ENCODE data around the gene SNX15.
A peak's percentile ranks its signal among the peaks of the same experiment; 100 is the strongest.

SNX15 gene

GRCh38 chr11:65059523-65059922 lies 32.3 kb downstream of the SNX15 start:
- peaks cover 7% of the 10 kb centered on the region for H3K4me1 ChIP-seq (ENCODE audit: insufficient read depth, low read length, severe bottlenecking)
- no peaks in the 10 kb centered on the region for H3F3A ChIP-seq (ENCODE audit: insufficient read depth, low read length)
- H3K9me3 ChIP-seq (ENCODE audit: low read length) = no peaks in the 10 kb centered on the region
- H3K4me2 ChIP-seq (ENCODE audit: low read length) = no peak overlapping the region
- H3K79me2 ChIP-seq (ENCODE audit: insufficient read depth, low read length) = no peaks in the 10 kb centered on the region
- H3K36me3 ChIP-seq (ENCODE audit: insufficient read depth, low read length) = no peaks in the 10 kb centered on the region
- H3K9ac ChIP-seq (ENCODE audit: low read length) = no peak overlapping the region
- no peak for TF ChIP-seq EZH2 (IDR thresholded peaks at IDR 0.05; ENCODE audit: borderline replicate concordance, low read length)
- TF ChIP-seq, protein P1, sequence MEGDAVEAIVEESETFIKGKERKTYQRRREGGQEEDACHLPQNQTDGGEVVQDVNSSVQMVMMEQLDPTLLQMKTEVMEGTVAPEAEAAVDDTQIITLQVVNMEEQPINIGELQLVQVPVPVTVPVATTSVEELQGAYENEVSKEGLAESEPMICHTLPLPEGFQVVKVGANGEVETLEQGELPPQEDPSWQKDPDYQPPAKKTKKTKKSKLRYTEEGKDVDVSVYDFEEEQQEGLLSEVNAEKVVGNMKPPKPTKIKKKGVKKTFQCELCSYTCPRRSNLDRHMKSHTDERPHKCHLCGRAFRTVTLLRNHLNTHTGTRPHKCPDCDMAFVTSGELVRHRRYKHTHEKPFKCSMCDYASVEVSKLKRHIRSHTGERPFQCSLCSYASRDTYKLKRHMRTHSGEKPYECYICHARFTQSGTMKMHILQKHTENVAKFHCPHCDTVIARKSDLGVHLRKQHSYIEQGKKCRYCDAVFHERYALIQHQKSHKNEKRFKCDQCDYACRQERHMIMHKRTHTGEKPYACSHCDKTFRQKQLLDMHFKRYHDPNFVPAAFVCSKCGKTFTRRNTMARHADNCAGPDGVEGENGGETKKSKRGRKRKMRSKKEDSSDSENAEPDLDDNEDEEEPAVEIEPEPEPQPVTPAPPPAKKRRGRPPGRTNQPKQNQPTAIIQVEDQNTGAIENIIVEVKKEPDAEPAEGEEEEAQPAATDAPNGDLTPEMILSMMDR (IDR thresholded peaks at IDR 0.05; ENCODE audit: low read length) = no peak
- no peak overlapping the region for H2AFZ ChIP-seq (ENCODE audit: low read length)
- no peak overlapping the region for H3K27ac ChIP-seq (ENCODE audit: low read depth, low read length, poor library complexity, severe bottlenecking)
- no peaks in the 10 kb centered on the region for H3K9me2 ChIP-seq (ENCODE audit: low read depth, low read length)
- no peak overlapping the region for H3K4me3 ChIP-seq (ENCODE audit: low read depth, low read length, poor library complexity, severe bottlenecking)
- H3K27me3 ChIP-seq (ENCODE audit: insufficient read depth, low read length) = no peaks in the 10 kb centered on the region
- H4K20me1 ChIP-seq (ENCODE audit: insufficient read depth, low read length) = no peaks in the 10 kb centered on the region

DNA sequence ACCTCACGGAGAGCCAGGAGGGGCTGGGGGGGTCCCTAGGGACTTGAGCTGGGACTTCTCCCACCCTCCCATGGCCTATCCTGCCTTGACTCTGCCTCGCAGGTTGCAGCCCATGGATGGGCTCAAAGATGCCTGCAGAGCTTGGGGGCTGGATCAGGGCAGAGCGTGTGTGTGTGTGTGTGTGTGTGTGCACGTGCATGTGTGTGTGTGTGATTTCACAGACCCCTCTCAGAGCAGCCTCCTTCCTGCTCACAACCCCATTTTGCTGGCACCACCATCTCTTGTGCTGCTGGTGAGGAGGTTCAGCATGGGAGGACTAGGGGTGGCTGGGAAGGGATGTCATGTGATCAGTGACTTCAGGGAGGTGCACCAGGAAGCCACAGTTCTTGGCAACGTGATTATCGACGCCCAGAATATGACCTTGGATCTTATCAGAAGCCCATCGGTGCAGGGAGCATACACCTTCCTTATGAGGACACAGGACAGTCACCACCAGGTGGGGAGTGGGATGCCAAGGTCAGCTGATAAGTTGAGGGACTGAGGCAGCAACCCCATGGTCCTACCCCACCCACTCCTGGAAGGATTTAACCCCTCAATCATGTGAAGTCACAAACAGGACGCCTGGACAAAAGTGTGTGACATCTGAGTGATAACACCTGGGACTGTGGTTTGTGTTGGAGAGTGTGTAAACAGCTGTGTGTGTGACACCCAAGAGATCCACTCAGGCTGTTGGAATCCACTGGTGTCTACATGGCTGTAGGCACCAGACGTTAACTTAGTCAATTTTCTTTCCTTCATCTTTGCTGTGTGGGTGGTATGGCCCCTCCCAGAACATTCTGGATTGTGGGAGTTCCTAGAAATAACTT lies 33.0 kb downstream of the SNX15 start:
- no peaks in the 10 kb centered on the region for H3K36me3 ChIP-seq (ENCODE audit: insufficient read depth, low read length)
- no peak overlapping the region for H3K4me3 ChIP-seq (ENCODE audit: low read depth, low read length, poor library complexity, severe bottlenecking)
- peaks cover 6% of the 10 kb centered on the region for H3K4me1 ChIP-seq (ENCODE audit: insufficient read depth, low read length, severe bottlenecking)
- H3K27ac ChIP-seq (ENCODE audit: low read depth, low read length, poor library complexity, severe bottlenecking) = no peak overlapping the region
- H3K79me2 ChIP-seq (ENCODE audit: insufficient read depth, low read length) = no peaks in the 10 kb centered on the region
- H3F3A ChIP-seq (ENCODE audit: insufficient read depth, low read length) = no peaks in the 10 kb centered on the region
- no peak for TF ChIP-seq EZH2 (IDR thresholded peaks at IDR 0.05; ENCODE audit: borderline replicate concordance, low read length)
- TF ChIP-seq, protein P1 (IDR thresholded peaks at IDR 0.05; ENCODE audit: low read length) = no peak
- H3K9ac ChIP-seq (ENCODE audit: low read length) = no peak overlapping the region
- H4K20me1 ChIP-seq (ENCODE audit: insufficient read depth, low read length) = no peaks in the 10 kb centered on the region
- H3K9me2 ChIP-seq (ENCODE audit: low read depth, low read length) = no peaks in the 10 kb centered on the region
- H2AFZ ChIP-seq (ENCODE audit: low read length) = no peak overlapping the region
- H3K4me2 ChIP-seq (ENCODE audit: low read length) = no peak overlapping the region
- H3K9me3 ChIP-seq (ENCODE audit: low read length) = no peaks in the 10 kb centered on the region
- no peaks in the 10 kb centered on the region for H3K27me3 ChIP-seq (ENCODE audit: insufficient read depth, low read length)

DNA sequence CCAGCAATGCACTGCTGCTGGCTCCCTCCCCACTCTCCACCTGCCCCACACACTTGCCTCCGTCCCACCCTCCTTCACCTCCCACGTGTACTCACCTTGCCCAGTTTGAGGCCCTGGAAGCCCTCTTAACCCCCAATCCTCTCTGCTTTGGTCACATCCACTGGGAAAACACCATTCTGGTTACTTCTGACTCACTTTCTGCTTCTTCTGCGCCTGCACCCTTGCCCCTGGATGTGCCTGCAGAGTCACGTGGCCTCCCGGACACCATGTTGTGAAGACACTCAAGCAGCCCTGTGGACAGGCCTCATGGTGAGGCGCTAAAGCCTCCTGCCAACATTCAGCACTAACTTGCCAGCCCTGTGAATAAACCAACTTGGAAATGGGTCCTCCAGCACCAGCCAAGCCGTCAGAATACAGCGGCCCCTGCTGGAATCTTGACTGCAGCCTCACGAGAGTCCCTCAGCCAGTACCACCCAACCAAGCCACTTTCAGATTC lies 33.7 kb downstream of the SNX15 start:
- Histone ChIP-seq H3K27me3 (ENCODE audit: insufficient read depth, low read length) (no peaks in the 10 kb centered on the region), H3K4me1 (ENCODE audit: insufficient read depth, low read length, severe bottlenecking) (peaks cover 6% of the 10 kb centered on the region), H3K9me2 (ENCODE audit: low read depth, low read length) (no peaks in the 10 kb centered on the region), H4K20me1 (ENCODE audit: insufficient read depth, low read length) (no peaks in the 10 kb centered on the region), H3K9ac (ENCODE audit: low read length) (no peak overlapping the region), H3K4me3 (ENCODE audit: low read depth, low read length, poor library complexity, severe bottlenecking) (no peak overlapping the region), H3K9me3 (ENCODE audit: low read length) (no peaks in the 10 kb centered on the region), H3K27ac (ENCODE audit: low read depth, low read length, poor library complexity, severe bottlenecking) (no peak overlapping the region), H3K79me2 (ENCODE audit: insufficient read depth, low read length) (no peaks in the 10 kb centered on the region), H3K36me3 (ENCODE audit: insufficient read depth, low read length) (no peaks in the 10 kb centered on the region; the same call in 1 of the 2 replicates), H3K4me2 (ENCODE audit: low read length) (no peak overlapping the region), H2AFZ (ENCODE audit: low read length) (no peak overlapping the region), H3F3A (ENCODE audit: insufficient read depth, low read length) (no peaks in the 10 kb centered on the region)
- TF ChIP-seq, protein P1 (IDR thresholded peaks at IDR 0.05; ENCODE audit: low read length) = peak; percentile 69
- no peak for TF ChIP-seq EZH2 (IDR thresholded peaks at IDR 0.05; ENCODE audit: borderline replicate concordance, low read length)

Data from OCI-LY1 (cell line).